ENCODE measurements around the gene RHOG.

Gene RHOG

GRCh38 chr11:3830088-3830487, 10.7 kb downstream of the RHOG start:
- no peak for TF ChIP-seq CTCF (IDR thresholded peaks at IDR 0.05)

GRCh38 chr11:3827434-3828186, 13.1 kb downstream of the RHOG start:
- TF ChIP-seq CTCF (IDR thresholded peaks at IDR 0.05), result no peak

- TF ChIP-seq CTCF (IDR thresholded peaks at IDR 0.05), result no peak
Observed at GRCh38 chr11:3826721-3827120, 14.0 kb downstream of the RHOG start.

GRCh38 chr11:3825473-3826154, 15.1 kb downstream of the RHOG start:
- no peak for TF ChIP-seq CTCF (IDR thresholded peaks at IDR 0.05)

- peak; percentile 62 for TF ChIP-seq CTCF (IDR thresholded peaks at IDR 0.05)
Observed at GRCh38 chr11:3824714-3825472, 15.9 kb downstream of the RHOG start.

GRCh38 chr11:3823762-3824506, 16.8 kb downstream of the RHOG start:
- TF ChIP-seq CTCF (IDR thresholded peaks at IDR 0.05), result no peak

- no peak for TF ChIP-seq CTCF (IDR thresholded peaks at IDR 0.05)
Observed at GRCh38 chr11:3823303-3823702, 17.5 kb downstream of the RHOG start.

All from LNCAP (cell line).